ENCODE measurements around the gene ATXN7L3. TPM values are rescaled to one million over a fixed set of nuclear protein-coding genes. Genes with fewer than 3 reads are reported as not detected.

ATXN7L3 gene
- total RNA-seq, 4 donors from 2014 or later, result 51.7 to 92.6 (median 65.7) TPM

GRCh38 chr17:44203731-44204440, 4.2 kb upstream of the ATXN7L3 start:
- H3K9me3 ChIP-seq, result no peaks in the 10 kb centered on the region
- H3K4me1 ChIP-seq, result peaks cover 0 to 22% (median 1%) of the 10 kb centered on the region in 4 donors
- no peaks in the 10 kb centered on the region for H3K27me3 ChIP-seq
- TF ChIP-seq POLR2A (IDR thresholded peaks at IDR 0.05) (no peak), CTCF (IDR thresholded peaks at IDR 0.05) (peak; percentile 58 to 75 (median 64))
- no peak overlapping the region for H3K4me3 ChIP-seq
- peak overlapping the region in 1 of 4 donors; percentile 6 for H3K27ac ChIP-seq
- peak in 2 of 3 donors; percentile 50 to 71 for DNase-seq
- H3K36me3 ChIP-seq, result peaks cover 0 to 26% (median 0%) of the 10 kb centered on the region in 3 donors

DNA sequence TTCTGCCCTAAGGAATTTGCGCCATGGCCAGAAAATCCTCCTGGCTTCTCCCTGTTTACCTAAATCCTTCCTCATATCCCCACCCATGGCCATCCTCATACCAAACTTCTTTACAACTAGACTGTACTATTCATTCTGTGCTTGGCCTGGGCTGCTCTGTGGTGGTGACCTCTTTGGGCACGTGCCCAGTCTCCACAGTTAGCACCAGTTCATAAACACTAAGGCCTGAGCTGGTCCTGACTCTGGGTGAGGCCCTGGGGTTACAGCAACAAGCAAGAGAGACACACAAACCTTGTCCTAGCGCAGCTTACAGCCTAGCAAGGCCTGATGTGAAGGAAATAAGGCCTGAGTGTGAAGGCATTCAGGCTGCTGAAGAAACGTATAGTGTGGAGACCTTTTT, 3.1 kb upstream of the ATXN7L3 start:
- no peak for TF ChIP-seq CTCF (IDR thresholded peaks at IDR 0.05)
- no peak for TF ChIP-seq POLR2A (IDR thresholded peaks at IDR 0.05)

DNA sequence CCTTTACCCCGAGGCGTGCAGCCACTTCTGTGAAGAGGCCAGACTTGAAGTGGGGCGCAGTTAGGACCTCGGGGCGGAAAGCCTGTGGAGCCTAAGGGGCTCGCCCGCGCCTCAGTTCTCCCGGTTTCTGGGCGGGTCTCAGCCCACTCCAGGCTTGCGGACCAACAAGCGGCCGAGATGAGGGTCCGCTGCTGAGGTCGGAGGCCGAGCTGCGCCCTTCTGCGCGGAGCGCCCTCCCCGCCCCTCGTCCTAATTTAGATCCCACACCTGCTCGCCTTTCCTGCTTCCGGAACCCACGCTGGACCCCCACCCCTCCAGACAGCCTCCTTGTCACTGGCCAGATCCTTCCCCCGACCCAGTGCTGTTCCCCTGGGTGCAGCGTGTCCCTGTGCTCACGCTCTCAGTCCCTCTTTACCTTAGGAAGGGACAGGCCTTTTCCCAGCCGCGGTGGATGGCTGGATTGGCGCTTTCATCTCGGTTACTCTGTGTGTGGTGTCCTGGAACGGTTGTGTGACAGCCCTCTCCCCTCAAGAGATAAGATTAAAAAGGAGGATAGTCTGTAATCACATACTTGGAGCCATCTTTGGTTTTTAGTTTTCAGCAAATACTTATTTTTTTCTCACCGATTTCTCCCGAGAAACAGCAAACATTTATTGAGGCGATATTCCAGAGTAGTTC, 933 bp upstream of the ATXN7L3 start:
- Histone ChIP-seq H3K36me3 (peaks cover 0 to 17% (median 0%) of the 10 kb centered on the region in 3 donors), H3K4me3 (peak overlapping the region; percentile 87 to 98 (median 96)), H3K9me3 (no peaks in the 10 kb centered on the region), H3K27me3 (no peaks in the 10 kb centered on the region), H3K4me1 (peaks cover 0 to 40% (median 6%) of the 10 kb centered on the region in 4 donors), H3K27ac (peak overlapping the region; percentile 99 to 100 (median 99))
- DNase-seq, result no peak
- no peak for TF ChIP-seq CTCF (IDR thresholded peaks at IDR 0.05)
- TF ChIP-seq POLR2A (IDR thresholded peaks at IDR 0.05), result no peak

More for the DNA sequence above, 3.1 kb upstream of the ATXN7L3 start:
- Histone ChIP-seq H3K27me3 (no peaks in the 10 kb centered on the region), H3K36me3 (peaks cover 0 to 15% (median 0%) of the 10 kb centered on the region in 3 donors), H3K9me3 (no peaks in the 10 kb centered on the region), H3K4me3 (no peak overlapping the region), H3K4me1 (peaks cover 0 to 30% (median 5%) of the 10 kb centered on the region in 4 donors), H3K27ac (no peak overlapping the region)
- no peak for DNase-seq

- Histone ChIP-seq H3K27me3 (no peaks in the 10 kb centered on the region), H3K4me1 (peaks cover 0 to 33% (median 6%) of the 10 kb centered on the region in 4 donors), H3K4me3 (peak overlapping the region; percentile 87 to 98 (median 96)), H3K27ac (peak overlapping the region; percentile 99 to 100 (median 99)), H3K9me3 (no peaks in the 10 kb centered on the region), H3K36me3 (peaks cover 0 to 34% (median 0%) of the 10 kb centered on the region in 3 donors)
- DNase-seq, result peak; percentile 60 to 87 (median 79)
- TF ChIP-seq POLR2A (IDR thresholded peaks at IDR 0.05), result peak in 1 of 2 donors; percentile 48
- TF ChIP-seq CTCF (IDR thresholded peaks at IDR 0.05), result no peak
Measured at GRCh38 chr17:44198721-44199552, 747 bp downstream of the ATXN7L3 start.
